22Rv1 (cell line): ENCODE data around the gene DYNLT1.

Experiments used
- ZFX ChIP-seq: fragments of 450-650 bp; IDR thresholded peaks from 2 replicates; pipeline ENCODE4 v1.6.1; 2017; ENCODE audit warnings: antibody characterized with exemption, borderline replicate concordance
- TF ChIP-seq, protein P1 (sequence below): fragments of 450-650 bp; IDR thresholded peaks from 2 replicates; pipeline ENCODE4 v1.5.1; 2017; ENCODE audit warnings: mild to moderate bottlenecking

- no peak for TF ChIP-seq ZFX
- TF ChIP-seq, protein P1, sequence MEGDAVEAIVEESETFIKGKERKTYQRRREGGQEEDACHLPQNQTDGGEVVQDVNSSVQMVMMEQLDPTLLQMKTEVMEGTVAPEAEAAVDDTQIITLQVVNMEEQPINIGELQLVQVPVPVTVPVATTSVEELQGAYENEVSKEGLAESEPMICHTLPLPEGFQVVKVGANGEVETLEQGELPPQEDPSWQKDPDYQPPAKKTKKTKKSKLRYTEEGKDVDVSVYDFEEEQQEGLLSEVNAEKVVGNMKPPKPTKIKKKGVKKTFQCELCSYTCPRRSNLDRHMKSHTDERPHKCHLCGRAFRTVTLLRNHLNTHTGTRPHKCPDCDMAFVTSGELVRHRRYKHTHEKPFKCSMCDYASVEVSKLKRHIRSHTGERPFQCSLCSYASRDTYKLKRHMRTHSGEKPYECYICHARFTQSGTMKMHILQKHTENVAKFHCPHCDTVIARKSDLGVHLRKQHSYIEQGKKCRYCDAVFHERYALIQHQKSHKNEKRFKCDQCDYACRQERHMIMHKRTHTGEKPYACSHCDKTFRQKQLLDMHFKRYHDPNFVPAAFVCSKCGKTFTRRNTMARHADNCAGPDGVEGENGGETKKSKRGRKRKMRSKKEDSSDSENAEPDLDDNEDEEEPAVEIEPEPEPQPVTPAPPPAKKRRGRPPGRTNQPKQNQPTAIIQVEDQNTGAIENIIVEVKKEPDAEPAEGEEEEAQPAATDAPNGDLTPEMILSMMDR: no peak
These were observed 34.9 kb downstream of the DYNLT1 start for GRCh38 chr6:158609455-158610155.
